NCI-H1930 (cell line): Measurements from ENCODE around the gene ROPN1.
A peak's percentile ranks its signal among the peaks of the same experiment; 100 is the strongest.
"Not testable (repeated sequence)": the region's sequence is repeated elsewhere in the genome, so short reads cannot be mapped to it uniquely, and the experiment has no call there.

ENCODE experiments used
- DNase-seq, 2 experiments: peaks; one replicate each; lab custom pipeline; 2025; lab: John Stamatoyannopoulos, UW

Gene ROPN1

GRCh38 chr3:123993818-123994217 is 1.9 kb upstream of the ROPN1 start:
- DNase-seq: no peak

- no peak for DNase-seq
Measured at GRCh38 chr3:123986427-123986826, 5.5 kb downstream of the ROPN1 start.

GRCh38 chr3:123984957-123985356 is 7.0 kb downstream of the ROPN1 start:
- DNase-seq: no peak

GRCh38 chr3:123984350-123984749 is 7.6 kb downstream of the ROPN1 start:
- DNase-seq: no peak

- DNase-seq: not testable (repeated sequence)
Measured at GRCh38 chr3:123981317-123981716, 10.6 kb downstream of the ROPN1 start.

- DNase-seq: no peak
Measured at GRCh38 chr3:123980539-123980938, 11.4 kb downstream of the ROPN1 start.

- DNase-seq: peak; percentile 48
Measured at GRCh38 chr3:123979525-123980501, 12.1 kb downstream of the ROPN1 start.

GRCh38 chr3:123976904-123977303 is 15.0 kb downstream of the ROPN1 start:
- not testable (repeated sequence) for DNase-seq

GRCh38 chr3:123976181-123976898 is 15.6 kb downstream of the ROPN1 start:
- DNase-seq: not testable (repeated sequence)

- not testable (repeated sequence) for DNase-seq
Measured at GRCh38 chr3:123975030-123975429, 16.9 kb downstream of the ROPN1 start.

- no peak for DNase-seq
Measured at GRCh38 chr3:123971406-123971805, 20.5 kb downstream of the ROPN1 start.

- not testable (repeated sequence) for DNase-seq
Measured at GRCh38 chr3:123967260-123967659, 24.7 kb downstream of the ROPN1 start.

- DNase-seq: not testable (repeated sequence)
Measured at GRCh38 chr3:123966799-123967198, 25.1 kb downstream of the ROPN1 start.

- DNase-seq: not testable (repeated sequence)
Measured at GRCh38 chr3:123964793-123965192, 27.1 kb downstream of the ROPN1 start.

- no peak for DNase-seq
Measured at GRCh38 chr3:123961508-123961856, 30.4 kb downstream of the ROPN1 start.

- DNase-seq: peak; percentile 91 to 95
Measured at GRCh38 chr3:123960781-123961507, 31.0 kb downstream of the ROPN1 start, which contains the start of gene CCDC14. CCDC14 (minus strand) TSS chr3:123961229; CDS start chr3:123961173, 56 bp downstream.

GRCh38 chr3:123953735-123954134 is 38.2 kb downstream of the ROPN1 start:
- no peak for DNase-seq

- no peak for DNase-seq
Measured at GRCh38 chr3:123952844-123953520, 38.9 kb downstream of the ROPN1 start.

GRCh38 chr3:123951522-123952447 is 40.1 kb downstream of the ROPN1 start:
- DNase-seq: no peak

GRCh38 chr3:123949641-123950040 is 42.3 kb downstream of the ROPN1 start:
- DNase-seq: no peak
